HFFc6 (cell line): Measurements from ENCODE around the gene CXCR5. TPM values are rescaled to one million over a fixed set of nuclear protein-coding genes. Genes with fewer than 3 reads are reported as not detected.

Experiments used
- DNase-seq: peaks from one replicate; pipeline ENCODE4 v3.0.0-alpha.2; 2018
- H3K27ac Mint-ChIP-seq: 2 replicates; pipeline ENCODE4 v1.8.0; 2020; ENCODE audit warnings: mild to moderate bottlenecking, mixed read lengths
- H3K27me3 Mint-ChIP-seq: 2 replicates; pipeline ENCODE4 v1.8.0; 2021; ENCODE audit warnings: mild to moderate bottlenecking, moderate library complexity, mixed read lengths; ENCODE audit not compliant: insufficient read depth
- H3K36me3 Mint-ChIP-seq: 2 replicates; pipeline ENCODE4 v1.8.0; 2021; ENCODE audit warnings: low read depth, mixed read lengths
- H3K4me1 Mint-ChIP-seq: 2 replicates; pipeline ENCODE4 v1.8.0; 2020; ENCODE audit warnings: low read depth, mixed read lengths
- H3K4me3 Mint-ChIP-seq: 2 replicates; pipeline ENCODE4 v1.8.0; 2020; ENCODE audit warnings: mild to moderate bottlenecking, moderate library complexity, mixed read lengths
- H3K9me3 Mint-ChIP-seq: 2 replicates; pipeline ENCODE4 v1.8.0; 2020; ENCODE audit warnings: mild to moderate bottlenecking, mixed read lengths
- CTCF ChIP-seq: fragments of 200-600 bp; sonication (generic); IDR thresholded peaks from 2 replicates; pipeline ENCODE4 v1.5.0; 2021; ENCODE audit warnings: antibody characterized with exemption, mild to moderate bottlenecking
- total RNA-seq, 6 experiments: library from RNA; stranded (reverse); fragmentation: NEBNext Ultra II Directional; extraction: Animal tissue kit (Norgen Biotek cat#: 25700); gene quantifications; 2 replicates in 1 of 6; 3 replicates in 5 of 6; pipeline ENCODE4 v1.2.3, GENCODE V29; 2021

Gene CXCR5
- total RNA-seq, 6 experiments from 2014 or later, result 0.06 TPM; not detected in 5

GRCh38 chr11:118922745-118923627 is 39.3 kb downstream of the CXCR5 start:
- TF ChIP-seq CTCF, result no peak
- Mint-ChIP-seq H3K36me3 (peaks cover 25% of the 10 kb centered on the region), H3K4me1 (peaks cover 55% of the 10 kb centered on the region), H3K4me3 (peak overlapping the region; percentile 92), H3K27ac (peak overlapping the region; percentile 61), H3K27me3 (peaks cover 6% of the 10 kb centered on the region), H3K9me3 (no peaks in the 10 kb centered on the region)
- no peak for DNase-seq

- TF ChIP-seq CTCF, result no peak
- Mint-ChIP-seq H3K4me3 (peak overlapping the region; percentile 92), H3K27me3 (peaks cover 6% of the 10 kb centered on the region), H3K4me1 (peaks cover 52% of the 10 kb centered on the region), H3K36me3 (peaks cover 25% of the 10 kb centered on the region), H3K9me3 (no peaks in the 10 kb centered on the region), H3K27ac (peak overlapping the region; percentile 61)
- DNase-seq, result no peak
Measured at GRCh38 chr11:118923721-118924587, 40.3 kb downstream of the CXCR5 start.

- Mint-ChIP-seq H3K27ac (peak overlapping the region; percentile 61), H3K4me1 (peaks cover 43% of the 10 kb centered on the region), H3K9me3 (no peaks in the 10 kb centered on the region), H3K27me3 (peaks cover 6% of the 10 kb centered on the region), H3K4me3 (peak overlapping the region; percentile 92), H3K36me3 (peaks cover 25% of the 10 kb centered on the region)
- DNase-seq, result no peak
- no peak for TF ChIP-seq CTCF
Measured at GRCh38 chr11:118924591-118925585, 41.2 kb downstream of the CXCR5 start.

GRCh38 chr11:118927554-118928100 is 43.9 kb downstream of the CXCR5 start:
- DNase-seq, result no peak
- Mint-ChIP-seq H3K27me3 (peaks cover 3% of the 10 kb centered on the region), H3K27ac (peak overlapping the region; percentile 84), H3K36me3 (peaks cover 20% of the 10 kb centered on the region), H3K4me3 (peak overlapping the region; percentile 96), H3K4me1 (peaks cover 41% of the 10 kb centered on the region), H3K9me3 (no peaks in the 10 kb centered on the region)
- TF ChIP-seq CTCF, result no peak
